Stomach (tissue), 9 donors: ENCODE measurements around the gene EN2. TPM values are rescaled to one million over a fixed set of nuclear protein-coding genes. Genes with fewer than 3 reads are reported as not detected.

Experiments used
- DNase-seq, 2 donors: peaks; one replicate each; pipeline versions ENCODE4 v3.0.0 to v3.0.0-alpha.2; 2013 to 2019
- H3K27ac ChIP-seq, 5 donors: fragments of 200-600 bp in 4 of 5; sonication (generic) in 4 of 5; one replicate each; pipeline ENCODE4 v1.5.1; 2013 to 2019; ENCODE audit warnings: mild to moderate bottlenecking in 1 of 5, moderate library complexity in 1 of 5
- H3K27me3 ChIP-seq, 3 donors: fragments of 200-600 bp; sonication (generic); one replicate each; pipeline ENCODE4 v1.5.1; 2017 to 2019; ENCODE audit warnings: mixed run types in 1 of 3
- H3K36me3 ChIP-seq, 4 donors: fragments of 200-600 bp; sonication (generic); 1 replicate in 3 of 4; 2 replicates in 1 of 4; pipeline ENCODE4 v1.5.1; 2016 to 2019
- H3K4me1 ChIP-seq, 4 donors: fragments of 200-600 bp; sonication (generic); one replicate each; pipeline ENCODE4 v1.5.1; 2016 to 2019
- H3K4me3 ChIP-seq, 4 donors: fragments of 200-600 bp; sonication (generic) in 3 of 4; one replicate each; pipeline ENCODE4 v1.5.1; 2016 to 2019; ENCODE audit warnings: mild to moderate bottlenecking in 1 of 4
- H3K9me3 ChIP-seq, 4 donors: fragments of 200-600 bp; sonication (generic); one replicate each; pipeline ENCODE4 v1.5.1; 2016 to 2019
- EP300 ChIP-seq: sonication (generic); formaldehyde crosslinking; IDR thresholded peaks from one replicate; pipeline ENCODE4 v1.6.1; 2017; ENCODE audit warnings: antibody characterized with exemption
- POLR2A ChIP-seq, 4 donors: fragments of 450-650 bp; IDR thresholded peaks; one replicate each; pipeline ENCODE4 v1.6.1; 2016; ENCODE audit warnings: antibody characterized with exemption in 4 of 4, control low read depth in 2 of 4, mild to moderate bottlenecking in 1 of 4, moderate library complexity in 1 of 4
- POLR2AphosphoS5 ChIP-seq, 3 donors: sonication (generic); formaldehyde crosslinking; IDR thresholded peaks; one replicate each; pipeline ENCODE4 v1.6.1; 2016; ENCODE audit warnings: antibody characterized with exemption in 3 of 3
- WGBS, 5 donors: extraction: QIAGEN DNeasy Blood & Tissue Kit in 3 of 5; methylation state at CpG; one replicate each; pipeline versions ENCODE4 v1.1.5 to v1.1.7; 2013 to 2018; 5-methylcytosine and 5-hydroxymethylcytosine counted together
- intact Hi-C: fragments of 100-400 bp; cut with DNase I; formaldehyde crosslinking; loops from one replicate; pipeline ENCODE4 v1.15.1; 2023; ENCODE audit warnings: low total_unique reads
- polyA plus RNA-seq, 3 donors: library from polyadenylated mRNA; stranded (reverse); fragments of 200-250 nt; gene quantifications; one replicate each; pipeline ENCODE4 v1.2.3, GENCODE V29; 2013
- total RNA-seq, 5 donors: library from RNA; depleted of rRNA; stranded (reverse); fragments of >200 nt; gene quantifications; one replicate each; pipeline versions ENCODE4 v1.1.0 to v1.2.3, GENCODE V29; 2014 to 2016
- TF ChIP-seq, protein P1 (sequence below), 7 experiments: fragments of 450-650 bp in 4 of 7; fragments of 200-600 bp in 3 of 7; sonication (generic) in 3 of 7; IDR thresholded peaks; one replicate each; pipeline ENCODE4 v1.5.1; 2016 to 2019; ENCODE audit warnings: antibody characterized with exemption in 7 of 7, control low read depth in 2 of 7, mild to moderate bottlenecking in 1 of 7
- donor health status: healthy with polysubstance abuse.
- donor health status: Bipolar disorder and iron deficiency.
- donor health status: healthy.

The EN2 gene
- total and polyA plus RNA-seq, 8 donors: 0.03 TPM; not detected in 7

DNA sequence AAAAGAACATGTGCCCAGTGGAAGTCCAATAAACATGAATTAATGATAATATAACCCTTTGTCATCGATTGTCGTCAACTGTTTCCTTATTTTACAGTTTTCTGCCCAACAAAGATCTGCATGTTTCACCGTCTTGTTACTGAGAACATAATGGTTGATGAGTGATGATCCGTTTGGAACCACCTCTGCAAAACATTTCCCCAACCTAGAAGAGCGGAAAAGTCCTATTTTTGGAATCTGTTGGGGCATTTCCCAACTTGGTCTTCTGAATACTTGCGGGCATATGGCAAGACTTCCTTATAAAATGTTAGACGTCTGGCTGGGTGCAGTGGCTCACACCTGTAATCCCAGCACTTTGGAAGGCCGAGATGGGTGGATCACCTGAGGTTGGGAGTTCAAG lies 56.4 kb downstream of the EN2 start:
- Histone ChIP-seq H3K4me3 (no peak overlapping the region), H3K4me1 (peaks cover 0 to 13% (median 9%) of the 10 kb centered on the region in 4 donors), H3K9me3 (peaks cover 0 to 11% (median 0%) of the 10 kb centered on the region in 4 donors), H3K27me3 (peaks cover 12 to 100% (median 57%) of the 10 kb centered on the region in 3 donors), H3K36me3 (no peaks in the 10 kb centered on the region), H3K27ac (no peak overlapping the region)
- intact Hi-C loops: no loop called here
- DNase-seq: no peak
- WGBS, 5 donors: 80 to 87% (median 84%) methylated on average over 8 of the region's 8 CpGs
- TF ChIP-seq POLR2AphosphoS5 (IDR thresholded peaks at IDR 0.05): no peak
- TF ChIP-seq, protein P1, sequence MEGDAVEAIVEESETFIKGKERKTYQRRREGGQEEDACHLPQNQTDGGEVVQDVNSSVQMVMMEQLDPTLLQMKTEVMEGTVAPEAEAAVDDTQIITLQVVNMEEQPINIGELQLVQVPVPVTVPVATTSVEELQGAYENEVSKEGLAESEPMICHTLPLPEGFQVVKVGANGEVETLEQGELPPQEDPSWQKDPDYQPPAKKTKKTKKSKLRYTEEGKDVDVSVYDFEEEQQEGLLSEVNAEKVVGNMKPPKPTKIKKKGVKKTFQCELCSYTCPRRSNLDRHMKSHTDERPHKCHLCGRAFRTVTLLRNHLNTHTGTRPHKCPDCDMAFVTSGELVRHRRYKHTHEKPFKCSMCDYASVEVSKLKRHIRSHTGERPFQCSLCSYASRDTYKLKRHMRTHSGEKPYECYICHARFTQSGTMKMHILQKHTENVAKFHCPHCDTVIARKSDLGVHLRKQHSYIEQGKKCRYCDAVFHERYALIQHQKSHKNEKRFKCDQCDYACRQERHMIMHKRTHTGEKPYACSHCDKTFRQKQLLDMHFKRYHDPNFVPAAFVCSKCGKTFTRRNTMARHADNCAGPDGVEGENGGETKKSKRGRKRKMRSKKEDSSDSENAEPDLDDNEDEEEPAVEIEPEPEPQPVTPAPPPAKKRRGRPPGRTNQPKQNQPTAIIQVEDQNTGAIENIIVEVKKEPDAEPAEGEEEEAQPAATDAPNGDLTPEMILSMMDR (IDR thresholded peaks at IDR 0.05): no peak
- TF ChIP-seq EP300: no peak
- TF ChIP-seq POLR2A (IDR thresholded peaks at IDR 0.05): no peak

Other genes starting within 250 kb of the EN2 start
- gene INSIG1, start 160.3 kb upstream of the EN2 start, total RNA-seq: 10 to 100 TPM in 4 of 5 donors, 1 to 10 TPM in 1; 9.9 to 65.2 (median 42.2) TPM
- 10 to 100 TPM; 24.5 to 37.9 (median 30.5) TPM for gene INSIG1, start 160.3 kb upstream of the EN2 start, polyA plus RNA-seq
- under 1 TPM in 1 of 5 donors, not detected in 4; 0.18 TPM for gene CNPY1, start 88.4 kb downstream of the EN2 start, total RNA-seq
- not detected for gene CNPY1, start 88.4 kb downstream of the EN2 start, polyA plus RNA-seq
- 100 to 1,000 TPM in 1 of 5 donors, 10 to 100 TPM in 4; 60.2 to 182 (median 62.9) TPM for gene RBM33, start 186.5 kb downstream of the EN2 start, total RNA-seq
- 1 to 10 TPM; 7.5 to 9.1 (median 8.6) TPM for gene RBM33, start 186.5 kb downstream of the EN2 start, polyA plus RNA-seq